Activated naive CD8-positive, alpha-beta T cell (primary cell): ENCODE data around the gene TMEM170A.

Experiments used
- H3K27ac Mint-ChIP-seq: one replicate; pipeline ENCODE4 v1.8.0; 2021; ENCODE audit warnings: mixed read lengths
- H3K27me3 Mint-ChIP-seq: one replicate; pipeline ENCODE4 v1.8.0; 2021; ENCODE audit warnings: mixed read lengths
- H3K36me3 Mint-ChIP-seq: one replicate; pipeline ENCODE4 v1.8.0; 2021; ENCODE audit warnings: mixed read lengths
- H3K4me1 Mint-ChIP-seq: one replicate; pipeline ENCODE4 v1.8.0; 2021; ENCODE audit warnings: low read depth, mixed read lengths
- H3K4me3 Mint-ChIP-seq: one replicate; pipeline ENCODE4 v1.8.0; 2021; ENCODE audit warnings: mild to moderate bottlenecking, mixed read lengths
- H3K9me3 Mint-ChIP-seq: one replicate; pipeline ENCODE4 v1.8.0; 2021; ENCODE audit warnings: low read depth, mixed read lengths

Gene TMEM170A

DNA sequence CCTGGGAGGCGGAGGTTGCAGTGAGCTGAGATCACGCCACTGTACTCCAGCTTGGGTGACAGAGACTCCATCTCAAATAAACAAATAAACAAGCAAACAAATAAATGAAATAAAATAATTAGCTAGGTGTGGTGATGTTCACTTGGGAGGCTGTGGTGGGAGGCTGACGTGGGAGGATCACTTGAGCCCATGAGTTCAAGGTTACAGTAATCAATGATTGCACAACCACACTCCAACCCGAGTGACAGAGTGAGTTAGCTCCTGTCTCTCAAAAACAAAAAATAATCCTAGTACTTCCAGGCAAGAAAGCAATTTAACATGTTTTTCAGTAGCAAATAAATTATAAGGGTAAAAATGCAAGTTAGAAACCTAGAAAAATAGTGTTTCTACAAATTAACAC lies 57.5 kb downstream of the TMEM170A start:
- H3K9me3 Mint-ChIP-seq, result no peaks in the 10 kb centered on the region
- H3K4me1 Mint-ChIP-seq, result peaks cover 8% of the 10 kb centered on the region
- peaks cover 7% of the 10 kb centered on the region for H3K36me3 Mint-ChIP-seq
- H3K4me3 Mint-ChIP-seq, result no peak overlapping the region
- no peak overlapping the region for H3K27ac Mint-ChIP-seq
- H3K27me3 Mint-ChIP-seq, result no peaks in the 10 kb centered on the region

DNA sequence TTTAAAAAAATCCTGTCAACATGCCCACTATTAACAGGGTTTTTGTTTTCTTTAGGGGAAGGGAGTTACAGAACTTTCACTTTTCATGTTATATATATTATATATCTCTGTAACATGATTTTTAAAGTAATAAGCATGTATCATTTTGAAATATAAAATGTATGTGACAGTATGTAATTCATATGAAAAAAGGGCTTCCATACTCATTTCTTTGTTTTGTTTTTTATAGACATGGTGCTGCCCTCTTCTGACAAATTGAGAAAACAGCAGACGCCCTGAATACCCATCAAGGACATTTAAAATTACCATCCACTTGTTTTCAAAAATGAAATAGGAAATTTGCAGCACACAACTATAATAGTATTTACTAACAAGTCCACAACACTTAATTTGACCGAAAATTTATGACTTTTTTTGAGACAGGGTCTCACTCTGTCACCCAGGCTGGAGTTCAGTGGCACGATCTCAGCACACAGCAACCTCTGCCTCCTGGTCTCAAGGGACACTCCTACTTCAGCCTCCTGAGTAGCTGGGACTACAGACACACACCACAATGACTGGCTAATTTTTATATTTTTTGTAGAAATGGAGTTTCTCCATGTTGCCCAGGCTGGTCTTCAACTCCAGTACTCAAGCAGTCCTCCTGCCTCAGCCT lies 61.5 kb downstream of the TMEM170A start:
- Mint-ChIP-seq H3K27me3 (no peaks in the 10 kb centered on the region), H3K4me1 (peaks cover 19% of the 10 kb centered on the region), H3K4me3 (no peak overlapping the region), H3K36me3 (peaks cover 7% of the 10 kb centered on the region), H3K9me3 (no peaks in the 10 kb centered on the region), H3K27ac (no peak overlapping the region)

DNA sequence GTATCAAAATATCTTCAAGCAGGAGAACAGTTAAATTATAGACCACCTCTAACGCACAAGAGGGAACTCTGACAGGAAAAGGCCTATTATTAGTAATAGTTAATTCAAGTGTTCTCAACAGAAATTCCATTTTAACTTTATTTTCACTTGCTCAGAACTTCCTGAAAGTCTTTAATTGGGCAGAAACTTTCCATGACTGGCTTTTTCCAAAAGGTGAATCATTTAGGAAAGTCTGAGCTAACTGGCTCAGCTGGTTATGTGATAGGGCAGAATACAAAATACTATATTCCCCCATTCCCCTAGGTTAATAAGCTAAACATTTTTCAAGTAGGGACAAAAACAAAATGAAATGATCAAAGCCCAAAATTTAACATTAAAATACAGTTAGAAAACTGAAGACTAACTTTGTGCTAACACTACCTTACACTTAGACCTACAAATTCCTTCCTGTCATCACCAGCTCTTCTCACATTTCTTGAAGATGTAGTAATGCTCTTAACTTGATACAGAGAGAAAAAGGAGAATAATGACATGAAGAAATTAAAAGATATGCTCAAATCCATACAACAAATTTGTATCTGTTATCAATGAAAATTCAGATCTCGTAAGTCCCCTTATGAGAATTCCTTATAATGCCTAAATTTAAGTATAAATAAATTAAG lies 62.2 kb downstream of the TMEM170A start:
- Mint-ChIP-seq H3K27me3 (no peaks in the 10 kb centered on the region), H3K4me1 (peaks cover 19% of the 10 kb centered on the region), H3K27ac (peak overlapping the region; percentile 36), H3K4me3 (peak overlapping the region; percentile 40), H3K36me3 (peaks cover 7% of the 10 kb centered on the region), H3K9me3 (no peaks in the 10 kb centered on the region)

DNA sequence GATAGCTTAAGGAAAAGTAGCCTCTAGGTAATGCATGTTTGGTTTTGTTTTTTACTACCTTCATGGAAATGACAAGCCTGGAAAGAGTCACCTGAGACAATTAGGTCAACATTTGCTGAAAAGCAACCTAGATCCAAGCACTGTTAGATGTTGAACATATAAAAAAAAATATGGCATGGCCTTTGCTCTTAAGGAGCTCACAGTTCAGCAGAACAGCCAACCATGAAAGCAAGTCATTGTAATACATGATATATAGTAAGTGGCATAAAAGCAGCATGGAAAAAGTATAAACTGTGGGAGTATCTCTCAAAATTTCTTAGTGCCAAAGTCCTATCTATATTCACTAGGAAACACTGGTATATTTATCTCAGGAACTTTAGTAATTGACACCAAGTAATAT lies 62.8 kb downstream of the TMEM170A start:
- no peaks in the 10 kb centered on the region for H3K27me3 Mint-ChIP-seq
- H3K36me3 Mint-ChIP-seq, result peaks cover 7% of the 10 kb centered on the region
- peaks cover 19% of the 10 kb centered on the region for H3K4me1 Mint-ChIP-seq
- no peaks in the 10 kb centered on the region for H3K9me3 Mint-ChIP-seq
- peak overlapping the region; percentile 36 for H3K27ac Mint-ChIP-seq
- peak overlapping the region; percentile 40 for H3K4me3 Mint-ChIP-seq

DNA sequence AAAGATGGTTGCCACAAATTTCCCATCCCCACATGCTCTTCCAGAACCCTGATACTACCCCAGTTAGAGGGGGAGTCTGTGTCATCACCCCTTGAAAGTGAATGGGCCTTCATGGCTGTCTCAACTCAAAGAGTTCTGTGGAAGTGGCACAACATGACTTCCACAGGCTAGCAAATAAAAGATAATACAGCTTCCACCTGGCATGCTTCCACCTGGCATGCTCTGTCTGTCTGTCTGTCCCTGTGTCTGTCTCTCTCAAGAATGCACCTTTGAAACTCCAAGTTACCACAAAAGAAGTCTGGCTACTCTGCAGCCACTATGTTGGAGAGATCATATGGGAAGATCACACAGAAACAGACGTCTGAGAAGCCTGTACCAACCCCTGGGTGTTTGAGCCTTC lies 66.2 kb downstream of the TMEM170A start:
- Mint-ChIP-seq H3K27me3 (no peaks in the 10 kb centered on the region), H3K36me3 (peaks cover 6% of the 10 kb centered on the region), H3K4me1 (peaks cover 19% of the 10 kb centered on the region), H3K27ac (no peak overlapping the region), H3K4me3 (no peak overlapping the region), H3K9me3 (no peaks in the 10 kb centered on the region)

DNA sequence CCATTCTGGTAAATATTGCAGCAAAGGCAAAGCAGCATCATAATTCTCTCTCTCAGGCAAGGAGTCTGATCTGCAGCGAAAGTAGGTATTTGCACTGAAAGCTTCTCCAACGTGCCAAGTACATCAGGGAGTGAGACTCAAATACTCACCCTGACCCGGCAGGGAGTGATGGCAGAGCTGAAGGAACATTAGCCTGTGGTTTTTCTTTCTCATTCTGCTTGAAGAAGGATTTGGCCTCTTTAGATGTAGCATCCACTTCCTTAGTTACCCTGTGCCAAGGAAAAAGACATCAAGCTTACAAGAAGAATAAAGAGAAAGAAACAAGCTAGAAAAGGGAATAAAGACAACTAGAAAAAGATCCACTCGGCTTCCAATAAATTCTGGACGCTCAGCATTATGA lies 69.5 kb downstream of the TMEM170A start:
- Mint-ChIP-seq H3K27ac (no peak overlapping the region), H3K9me3 (no peaks in the 10 kb centered on the region), H3K36me3 (peaks cover 9% of the 10 kb centered on the region), H3K27me3 (no peaks in the 10 kb centered on the region), H3K4me1 (peaks cover 1% of the 10 kb centered on the region), H3K4me3 (no peak overlapping the region)
